ENCODE results near the gene SMPD3.

Gene SMPD3

GRCh38 chr16:68408428-68408827, 39.9 kb downstream of the SMPD3 start:
- TF ChIP-seq TAF1 (IDR thresholded peaks at IDR 0.05; ENCODE audit: borderline replicate concordance, insufficient read depth, low read length): no peak
- no peak for TF ChIP-seq FOXP2 (optimal IDR thresholded peaks at IDR 0.05; ENCODE audit: borderline replicate concordance, extremely low read depth, extremely low read length, insufficient read depth)
- TF ChIP-seq REST (IDR thresholded peaks at IDR 0.05; ENCODE audit: insufficient read depth in 1 of 2, low read depth in 2 of 2, low read length in 2 of 2): no peak
- TF ChIP-seq POLR2AphosphoS5 (IDR thresholded peaks at IDR 0.05; ENCODE audit: low read depth, low read length): no peak
- no peak for TF ChIP-seq SIN3A (IDR thresholded peaks at IDR 0.05; ENCODE audit: borderline replicate concordance, insufficient read depth, low read length)

GRCh38 chr16:68406458-68407152, 41.7 kb downstream of the SMPD3 start:
- TF ChIP-seq POLR2AphosphoS5 (IDR thresholded peaks at IDR 0.05; ENCODE audit: low read depth, low read length) (no peak), FOXP2 (optimal IDR thresholded peaks at IDR 0.05; ENCODE audit: borderline replicate concordance, extremely low read depth, extremely low read length, insufficient read depth) (no peak), SIN3A (IDR thresholded peaks at IDR 0.05; ENCODE audit: borderline replicate concordance, insufficient read depth, low read length) (no peak), REST (IDR thresholded peaks at IDR 0.05; ENCODE audit: insufficient read depth in 1 of 2, low read depth in 2 of 2, low read length in 2 of 2) (no peak)

GRCh38 chr16:68404736-68405345, 43.5 kb downstream of the SMPD3 start:
- TF ChIP-seq REST (IDR thresholded peaks at IDR 0.05; ENCODE audit: insufficient read depth in 1 of 2, low read depth in 2 of 2, low read length in 2 of 2) (no peak), FOXP2 (optimal IDR thresholded peaks at IDR 0.05; ENCODE audit: borderline replicate concordance, extremely low read depth, extremely low read length, insufficient read depth) (no peak), POLR2AphosphoS5 (IDR thresholded peaks at IDR 0.05; ENCODE audit: low read depth, low read length) (no peak), SIN3A (IDR thresholded peaks at IDR 0.05; ENCODE audit: borderline replicate concordance, insufficient read depth, low read length) (no peak), TAF1 (IDR thresholded peaks at IDR 0.05; ENCODE audit: borderline replicate concordance, insufficient read depth, low read length) (no peak)

GRCh38 chr16:68403704-68404103, 44.6 kb downstream of the SMPD3 start:
- TF ChIP-seq POLR2AphosphoS5 (IDR thresholded peaks at IDR 0.05; ENCODE audit: low read depth, low read length) (no peak), REST (IDR thresholded peaks at IDR 0.05; ENCODE audit: insufficient read depth in 1 of 2, low read depth in 2 of 2, low read length in 2 of 2) (no peak), TAF1 (IDR thresholded peaks at IDR 0.05; ENCODE audit: borderline replicate concordance, insufficient read depth, low read length) (no peak), SIN3A (IDR thresholded peaks at IDR 0.05; ENCODE audit: borderline replicate concordance, insufficient read depth, low read length) (no peak), FOXP2 (optimal IDR thresholded peaks at IDR 0.05; ENCODE audit: borderline replicate concordance, extremely low read depth, extremely low read length, insufficient read depth) (no peak)
